Mucosa of gallbladder (tissue), 1 donor: ENCODE results near the gene KRTAP16-1. TPM values are rescaled to one million over a fixed set of nuclear protein-coding genes. Genes with fewer than 3 reads are reported as not detected.

Experiments
- total RNA-seq: library from RNA; stranded (reverse); gene quantifications from one replicate; pipeline ENCODE4 v1.2.1, GENCODE V29; 2021
- donor health status: DM: no; HTN: no; CAD: no.

Gene KRTAP16-1
- total RNA-seq, 1 donor from 2014 or later, result not detected

Other genes with a start within 250 kb of the KRTAP16-1 start
- not detected for gene KRTAP2-3, start 249.2 kb downstream of the KRTAP16-1 start, total RNA-seq
- not detected for gene KRTAP2-4, start 243.4 kb downstream of the KRTAP16-1 start, total RNA-seq
- gene KRTAP4-7, start 225.2 kb downstream of the KRTAP16-1 start, total RNA-seq, result not detected
- gene KRTAP4-8, start 211.2 kb downstream of the KRTAP16-1 start, total RNA-seq, result not detected
- gene KRTAP4-16, start 207.1 kb downstream of the KRTAP16-1 start, total RNA-seq, result not detected
- not detected for gene KRTAP4-9, start 203.9 kb downstream of the KRTAP16-1 start, total RNA-seq
- not detected for gene KRTAP4-11, start 190.9 kb downstream of the KRTAP16-1 start, total RNA-seq
- gene KRTAP4-12, start 185.1 kb downstream of the KRTAP16-1 start, total RNA-seq, result not detected
- gene KRTAP4-6, start 168.8 kb downstream of the KRTAP16-1 start, total RNA-seq, result not detected
- not detected for gene KRTAP4-5, start 159.5 kb downstream of the KRTAP16-1 start, total RNA-seq
- gene KRTAP4-4, start 148.6 kb downstream of the KRTAP16-1 start, total RNA-seq, result not detected
- not detected for gene KRTAP4-3, start 141.1 kb downstream of the KRTAP16-1 start, total RNA-seq
- not detected for gene KRTAP4-2, start 131.1 kb downstream of the KRTAP16-1 start, total RNA-seq
- gene KRTAP4-1, start 124.4 kb downstream of the KRTAP16-1 start, total RNA-seq, result not detected
- gene KRTAP9-1, start 119.4 kb downstream of the KRTAP16-1 start, total RNA-seq, result not detected
- gene KRTAP9-2, start 82.7 kb downstream of the KRTAP16-1 start, total RNA-seq, result not detected
- gene KRTAP9-3, start 76.9 kb downstream of the KRTAP16-1 start, total RNA-seq, result not detected
- gene KRTAP9-8, start 71.3 kb downstream of the KRTAP16-1 start, total RNA-seq, result not detected
- gene KRTAP9-4, start 59.6 kb downstream of the KRTAP16-1 start, total RNA-seq, result not detected
- gene KRTAP9-9, start 53.9 kb downstream of the KRTAP16-1 start, total RNA-seq, result not detected
- not detected for gene KRTAP9-6, start 43.9 kb downstream of the KRTAP16-1 start, total RNA-seq
- gene KRTAP9-7, start 33.6 kb downstream of the KRTAP16-1 start, total RNA-seq, result not detected
- gene KRTAP29-1, start 6.5 kb downstream of the KRTAP16-1 start, total RNA-seq, result not detected
- not detected for gene KRTAP17-1, start 6.4 kb upstream of the KRTAP16-1 start, total RNA-seq
- not detected for gene KRT33A, start 41.5 kb upstream of the KRTAP16-1 start, total RNA-seq
- not detected for gene KRT33B, start 60.5 kb upstream of the KRTAP16-1 start, total RNA-seq
- gene KRT34, start 73.0 kb upstream of the KRTAP16-1 start, total RNA-seq, result not detected
- gene KRT31, start 88.3 kb upstream of the KRTAP16-1 start, total RNA-seq, result not detected
- not detected for gene KRT37, start 115.3 kb upstream of the KRTAP16-1 start, total RNA-seq
- gene KRT38, start 131.7 kb upstream of the KRTAP16-1 start, total RNA-seq, result not detected
- not detected for gene KRT32, start 158.1 kb upstream of the KRTAP16-1 start, total RNA-seq
- gene KRT35, start 171.8 kb upstream of the KRTAP16-1 start, total RNA-seq, result not detected
- not detected for gene KRT36, start 180.6 kb upstream of the KRTAP16-1 start, total RNA-seq
- gene KRT13, start 196.3 kb upstream of the KRTAP16-1 start, total RNA-seq, result 0.40 TPM
- gene KRT15, start 209.6 kb upstream of the KRTAP16-1 start, total RNA-seq, result 5.6 TPM
- gene KRT19, start 219.0 kb upstream of the KRTAP16-1 start, total RNA-seq, result 1,522 TPM